GM12878 (cell line): Measurements from ENCODE around the gene EIF2S2. TPM values are rescaled to one million over a fixed set of nuclear protein-coding genes. Genes with fewer than 3 reads are reported as not detected.

ENCODE experiments used
- ATAC-seq: fragments of 200-7000 bp; cut with Tn5 transposase; 3 replicates; pipeline ENCODE4 v1.9.1; 2020; ENCODE audit warnings: mild to moderate bottlenecking, moderate library complexity
- BruUV-seq: library from RNA; stranded (reverse); fragments of 400-500 nt; replicated peaks from 2 replicates; lab custom pipeline; 2021; lab: Mats Ljungman, UMichigan
- CTCF ChIA-PET: fragments of 300-600 bp; sonication (Branson Sonifier 250); formaldehyde crosslinking; extraction: SDS; loops from one replicate; lab custom pipeline; 2021; ENCODE audit warnings: inconsistent platforms; lab: Yijun Ruan, JAX
- POLR2A ChIA-PET: fragments of 350-600 bp; formaldehyde crosslinking; extraction: SDS; loops from one replicate; lab custom pipeline; 2021; ENCODE audit warnings: inconsistent platforms; lab: Charles Lee
- RAD21 ChIA-PET: fragments of 300-600 bp; sonication (Branson Sonifier 250); formaldehyde crosslinking; loops from one replicate; lab custom pipeline; 2023; ENCODE audit warnings: antibody characterized with exemption; ENCODE audit not compliant: unreplicated experiment; lab: Charles Lee
- SMC1A ChIA-PET: fragments of 300-600 bp; sonication (Branson Sonifier 250); formaldehyde crosslinking; loops from one replicate; lab custom pipeline; 2023; ENCODE audit not compliant: unreplicated experiment, uncharacterized antibody; lab: Charles Lee
- DNase-seq: peaks from one replicate; pipeline ENCODE4 v3.0.0-alpha.2; 2011; ENCODE audit warnings: low read depth, low spot score
- FAIRE-seq: peaks from 3 replicates; lab custom pipeline; 2011; peaks lifted over from hg19 to GRCh38; lab: Jason Lieb, UNC
- H2AFZ ChIP-seq: 2 replicates; pipeline ENCODE4 v1.6.0; 2011; ENCODE audit warnings: low read depth, low read length, control low read depth; ENCODE audit not compliant: control insufficient read depth
- H3K27ac ChIP-seq: 2 replicates; pipeline ENCODE4 v1.5.1; 2011; ENCODE audit warnings: control low read depth; ENCODE audit not compliant: control insufficient read depth, insufficient read depth
- H3K27me3 ChIP-seq, 2 experiments: replicated peaks in 1 of 2; 2 replicates each; pipeline versions ENCODE4 v1.6.0 to v1.6.1; 2011; ENCODE audit warnings: low read length in 1 of 2; ENCODE audit not compliant: control insufficient read depth in 2 of 2, insufficient read depth in 2 of 2
- H3K36me3 ChIP-seq, 2 experiments: 2 replicates each; pipeline ENCODE4 v1.5.1; 2011; ENCODE audit warnings: low read length in 1 of 2; ENCODE audit not compliant: control insufficient read depth in 2 of 2, insufficient read depth in 2 of 2
- H3K4me1 ChIP-seq: 2 replicates; pipeline ENCODE4 v1.6.1; 2011; ENCODE audit warnings: mild to moderate bottlenecking, low read length, moderate library complexity, mixed read lengths; ENCODE audit not compliant: control insufficient read depth, insufficient read depth
- H3K4me2 ChIP-seq: 2 replicates; pipeline ENCODE4 v1.6.0; 2011; ENCODE audit warnings: control low read depth; ENCODE audit not compliant: control insufficient read depth, insufficient read depth
- H3K4me3 ChIP-seq: fragments of 200-600 bp; sonication (generic); 2 replicates; pipeline ENCODE4 v1.5.1; 2016
- H3K79me2 ChIP-seq: 2 replicates; pipeline ENCODE4 v1.6.0; 2011; ENCODE audit warnings: low read length; ENCODE audit not compliant: control insufficient read depth, insufficient read depth
- H3K9ac ChIP-seq: 2 replicates; pipeline ENCODE4 v1.8.0; 2011; ENCODE audit warnings: low read length, control low read depth, mixed read lengths; ENCODE audit not compliant: control insufficient read depth, insufficient read depth
- H3K9me3 ChIP-seq: replicated peaks from 3 replicates; pipeline ENCODE4 v1.5.1; 2011; ENCODE audit warnings: mild to moderate bottlenecking, low read length; ENCODE audit not compliant: control insufficient read depth, insufficient read depth
- H4K20me1 ChIP-seq: 2 replicates; pipeline ENCODE4 v1.6.0; 2011; ENCODE audit not compliant: control insufficient read depth, insufficient read depth
- BCL11A ChIP-seq: IDR thresholded peaks from 2 replicates; pipeline ENCODE4 v1.6.1; 2011; ENCODE audit warnings: low read depth, low read length
- BHLHE40 ChIP-seq, 2 experiments: fragments of 450-650 bp in 1 of 2; IDR thresholded peaks; 2 replicates each; pipeline ENCODE4 v1.6.1; 2011 to 2017; ENCODE audit warnings: low read depth in 2 of 2, borderline replicate concordance in 1 of 2, improper control_type of control experiment in 1 of 2, low read length in 1 of 2, mild to moderate bottlenecking in 1 of 2
- CREM ChIP-seq: IDR thresholded peaks from 2 replicates; pipeline ENCODE4 v1.6.1; 2014; ENCODE audit warnings: antibody characterized with exemption, low read depth
- E2F4 ChIP-seq: IDR thresholded peaks from 2 replicates; pipeline ENCODE4 v1.6.1; 2012; ENCODE audit warnings: low read depth, low read length, improper control_type of control experiment
- E2F8 ChIP-seq: fragments of 450-650 bp; IDR thresholded peaks from 2 replicates; pipeline ENCODE4 v1.6.1; 2018; ENCODE audit warnings: mild to moderate bottlenecking, low read depth, moderate library complexity; ENCODE audit not compliant: partially characterized antibody
- RBBP5 ChIP-seq: fragments of 200-600 bp; sonication (generic); conservative IDR thresholded peaks from 2 replicates; pipeline ENCODE4 v1.6.1; 2016
- RELA ChIP-seq: fragments of 450-650 bp; IDR thresholded peaks from 2 replicates; pipeline ENCODE4 v1.8.0; 2014; ENCODE audit warnings: borderline replicate concordance; ENCODE audit not compliant: partially characterized antibody
- SMARCA5 ChIP-seq: fragments of 450-650 bp; IDR thresholded peaks from 2 replicates; pipeline ENCODE4 v1.6.1; 2017; ENCODE audit warnings: mild to moderate bottlenecking
- SREBF2 ChIP-seq: IDR thresholded peaks from 2 replicates; pipeline ENCODE4 v1.6.1; 2012; ENCODE audit warnings: mild to moderate bottlenecking, low read length
- TAF1 ChIP-seq: IDR thresholded peaks from 2 replicates; pipeline ENCODE4 v1.6.1; 2011; ENCODE audit warnings: mild to moderate bottlenecking, low read depth, low read length, borderline replicate concordance
- WRNIP1 ChIP-seq: IDR thresholded peaks from 2 replicates; pipeline ENCODE4 v1.6.1; 2011; ENCODE audit warnings: low read depth, low read length, improper control_type of control experiment, borderline replicate concordance
- ZNF217 ChIP-seq: fragments of 450-650 bp; IDR thresholded peaks from 2 replicates; pipeline ENCODE4 v1.6.1; 2017; ENCODE audit warnings: antibody characterized with exemption, mild to moderate bottlenecking
- WGBS: methylation state at CpG from one replicate; pipeline ENCODE4 v1.1.6; 2016; ENCODE audit warnings: low lambda C conversion rate; ENCODE audit not compliant: insufficient replicate concordance, insufficient coverage; ENCODE audit errors: missing lambda C conversion rate; 5-methylcytosine and 5-hydroxymethylcytosine counted together
- in situ Hi-C: fragments of 300-500 bp; cut with MboI; formaldehyde crosslinking; loops from 9 replicates; pipeline ENCODE4 v1.14.3; 2018; ENCODE audit warnings: mixed read lengths
- intact Hi-C: fragments of 100-400 bp; cut with micrococcal nuclease; formaldehyde crosslinking; loops from one replicate; pipeline ENCODE4 v1.14.2; 2022; ENCODE audit not compliant: unreplicated experiment
- polyA plus RNA-seq, 11 experiments: library from polyadenylated mRNA; depleted of rRNA in 4 of 11; unstranded in 6 of 11; stranded (reverse) in 5 of 11; fragments of >200 nt; fragmentation: Nextera tagmentation in 4 of 11; fragmentation: Illumina TruSeq in 1 of 11; extraction: Ambion mirVana in 4 of 11; extraction: Trizol in 1 of 11; gene quantifications; 1 replicate in 1 of 11; 2 replicates in 10 of 11; pipeline versions ENCODE4 v1.2.1 to v1.2.3, GENCODE V29; 2011 to 2016; ENCODE audit warnings: inconsistent platforms in 2 of 11, missing spikeins in 2 of 11, low read depth in 1 of 11
- total RNA-seq, 4 experiments: library from RNA; depleted of rRNA in 3 of 4; stranded (reverse); fragments of >200 nt in 3 of 4; fragmentation: Illumina TruSeq in 1 of 4; extraction: Trizol in 1 of 4; gene quantifications; 2 replicates each; pipeline versions ENCODE4 v1.2.1 to v1.2.3, GENCODE V29; 2013 to 2021

EIF2S2 gene
- total and polyA plus RNA-seq, 10 of the 15 experiments (the other 5 are each of a cell fraction or from before 2014, with no cell fraction given), result 60.2 to 153 (median 84.3) TPM

- no peak overlapping the region for H3K27ac ChIP-seq
- no peaks in the 10 kb centered on the region for H3K9me3 ChIP-seq
- H3K4me3 ChIP-seq, result no peak overlapping the region
- DNase-seq, result no peak
- no peak overlapping the region for H2AFZ ChIP-seq
- no peak overlapping the region for H3K4me2 ChIP-seq
- RAD21 ChIA-PET, result no interaction called here
- WGBS, result 95% methylated on average over 8 of the region's 8 CpGs
- no peak for FAIRE-seq
- POLR2A ChIA-PET, result no interaction called here
- no peaks in the 10 kb centered on the region for H3K4me1 ChIP-seq
- in situ Hi-C loops (no loop called here), intact Hi-C loops (loop anchor here (5.0 kb wide), 1 partner anchor 139 kb away; no protein-coding TSS in a partner anchor)
- H3K9ac ChIP-seq, result no peak overlapping the region
- TF ChIP-seq E2F8 (no peak), E2F4 (no peak), RELA (no peak), SMARCA5 (no peak), BHLHE40 (IDR thresholded peaks at IDR 0.05; ENCODE audit: borderline replicate concordance in 1 of 2, low read depth in 2 of 2, low read length in 1 of 2) (no peak), BCL11A (no peak), ZNF217 (no peak), WRNIP1 (no peak), CREM (no peak), SREBF2 (no peak), RBBP5 (no peak), TAF1 (no peak)
- ATAC-seq, result no peak
- no peaks in the 10 kb centered on the region for H3K27me3 ChIP-seq
- CTCF ChIA-PET, result interaction anchor here (1.1 to 4.0 kb wide), 8 partner anchors 11 to 210 kb away, joined by 3 to 24 read pairs (median 6); no protein-coding TSS in a partner anchor
- H3K36me3 ChIP-seq, result peaks cover 18% of the 10 kb centered on the region in 2 experiments; a peak in 3 of 4 replicates
- no peaks in the 10 kb centered on the region; the same call in 1 of the 2 replicates for H4K20me1 ChIP-seq
- H3K79me2 ChIP-seq, result peaks cover 6% of the 10 kb centered on the region
- SMC1A ChIA-PET, result interaction anchor here (1.5 to 3.2 kb wide), 2 partner anchors 208 to 234 kb away, joined by 5 to 17 read pairs; no protein-coding TSS in a partner anchor
- BruUV-seq, result no TSS peak
These were observed 41.2 kb downstream of the EIF2S2 start for GRCh38 chr20:34070859-34071258.
